Measurements from ENCODE around the gene CRHR2.
A peak's percentile ranks its signal among the peaks of the same experiment; 100 is the strongest.

Gene CRHR2

GRCh38 chr7:30706908-30707307 lies 24.7 kb upstream of the CRHR2 start:
- TF ChIP-seq RAD21 (IDR thresholded peaks at IDR 0.05; ENCODE audit: low read depth) = no peak

- TF ChIP-seq TEAD4 (IDR thresholded peaks at IDR 0.05) (no peak), EGR1 (IDR thresholded peaks at IDR 0.05) (no peak), YY1 (IDR thresholded peaks at IDR 0.05; ENCODE audit: low read depth) (no peak), REST (IDR thresholded peaks at IDR 0.05; ENCODE audit: low read depth) (no peak), FOXM1 (IDR thresholded peaks at IDR 0.05; ENCODE audit: borderline replicate concordance, low read depth) (no peak), USF1 (IDR thresholded peaks at IDR 0.05) (no peak), TCF12 (IDR thresholded peaks at IDR 0.05; ENCODE audit: low read depth) (no peak), EP300 (IDR thresholded peaks at IDR 0.05; ENCODE audit: borderline replicate concordance) (no peak), RAD21 (IDR thresholded peaks at IDR 0.05; ENCODE audit: low read depth) (no peak), TAF1 (IDR thresholded peaks at IDR 0.05; ENCODE audit: low read depth) (no peak), CEBPB (IDR thresholded peaks at IDR 0.05) (no peak), CREB1 (IDR thresholded peaks at IDR 0.05; ENCODE audit: low read depth) (no peak), ZBTB7A (IDR thresholded peaks at IDR 0.05; ENCODE audit: low read depth) (no peak), NFIC (IDR thresholded peaks at IDR 0.05) (no peak), MAX (IDR thresholded peaks at IDR 0.05) (no peak)
These were observed 24.1 kb upstream of the CRHR2 start for GRCh38 chr7:30706316-30706715.

GRCh38 chr7:30705596-30705995 lies 23.3 kb upstream of the CRHR2 start:
- no peak for TF ChIP-seq ZBTB7A (IDR thresholded peaks at IDR 0.05; ENCODE audit: low read depth)
- TF ChIP-seq NFIC (IDR thresholded peaks at IDR 0.05) = no peak

- TF ChIP-seq ZBTB7A (IDR thresholded peaks at IDR 0.05; ENCODE audit: low read depth) = no peak
- no peak for TF ChIP-seq CREB1 (IDR thresholded peaks at IDR 0.05; ENCODE audit: low read depth)
- TF ChIP-seq FOXM1 (IDR thresholded peaks at IDR 0.05; ENCODE audit: borderline replicate concordance, low read depth) = no peak
- no peak for TF ChIP-seq TEAD4 (IDR thresholded peaks at IDR 0.05)
- TF ChIP-seq NFIC (IDR thresholded peaks at IDR 0.05) = no peak
- TF ChIP-seq YY1 (IDR thresholded peaks at IDR 0.05; ENCODE audit: low read depth) = no peak
- no peak for TF ChIP-seq EP300 (IDR thresholded peaks at IDR 0.05; ENCODE audit: borderline replicate concordance)
- TF ChIP-seq MAX (IDR thresholded peaks at IDR 0.05) = no peak
- TF ChIP-seq EGR1 (IDR thresholded peaks at IDR 0.05) = no peak
- no peak for TF ChIP-seq REST (IDR thresholded peaks at IDR 0.05; ENCODE audit: low read depth)
- TF ChIP-seq CEBPB (IDR thresholded peaks at IDR 0.05) = no peak
- no peak for TF ChIP-seq USF1 (IDR thresholded peaks at IDR 0.05)
- no peak for TF ChIP-seq TAF1 (IDR thresholded peaks at IDR 0.05; ENCODE audit: low read depth)
- TF ChIP-seq RAD21 (IDR thresholded peaks at IDR 0.05; ENCODE audit: low read depth) = no peak
These were observed 22.8 kb upstream of the CRHR2 start for GRCh38 chr7:30705008-30705407.

- TF ChIP-seq USF1 (IDR thresholded peaks at IDR 0.05) (peak; percentile 66), RAD21 (IDR thresholded peaks at IDR 0.05; ENCODE audit: low read depth) (no peak)
These were observed 21.5 kb upstream of the CRHR2 start for GRCh38 chr7:30703756-30704155.

GRCh38 chr7:30702200-30702599 lies 19.9 kb upstream of the CRHR2 start:
- TF ChIP-seq RAD21 (IDR thresholded peaks at IDR 0.05; ENCODE audit: low read depth) (peak; percentile 37; the same call in 1 of the 2 replicates), EP300 (IDR thresholded peaks at IDR 0.05; ENCODE audit: borderline replicate concordance) (no peak)

GRCh38 chr7:30700941-30701340 lies 18.7 kb upstream of the CRHR2 start:
- no peak for TF ChIP-seq TAF1 (IDR thresholded peaks at IDR 0.05; ENCODE audit: low read depth)
- TF ChIP-seq EP300 (IDR thresholded peaks at IDR 0.05; ENCODE audit: borderline replicate concordance) = no peak
- no peak for TF ChIP-seq TEAD4 (IDR thresholded peaks at IDR 0.05)
- TF ChIP-seq EGR1 (IDR thresholded peaks at IDR 0.05) = no peak
- TF ChIP-seq NFIC (IDR thresholded peaks at IDR 0.05) = no peak
- TF ChIP-seq TCF12 (IDR thresholded peaks at IDR 0.05; ENCODE audit: low read depth) = no peak
- TF ChIP-seq REST (IDR thresholded peaks at IDR 0.05; ENCODE audit: low read depth) = no peak
- no peak for TF ChIP-seq CEBPB (IDR thresholded peaks at IDR 0.05)
- no peak for TF ChIP-seq RAD21 (IDR thresholded peaks at IDR 0.05; ENCODE audit: low read depth)
- no peak for TF ChIP-seq ZBTB7A (IDR thresholded peaks at IDR 0.05; ENCODE audit: low read depth)
- TF ChIP-seq FOXM1 (IDR thresholded peaks at IDR 0.05; ENCODE audit: borderline replicate concordance, low read depth) = no peak
- no peak for TF ChIP-seq YY1 (IDR thresholded peaks at IDR 0.05; ENCODE audit: low read depth)
- TF ChIP-seq MAX (IDR thresholded peaks at IDR 0.05) = no peak
